Ishikawa (cell line): ENCODE results near the gene RFX4.

Source experiments
- CEBPB ChIP-seq: IDR thresholded peaks from 2 replicates; pipeline ENCODE4 v1.6.1; 2012
- CREB1 ChIP-seq: IDR thresholded peaks from 2 replicates; pipeline ENCODE4 v1.6.1; 2012; ENCODE audit warnings: low read depth
- EGR1 ChIP-seq: IDR thresholded peaks from 2 replicates; pipeline ENCODE4 v1.6.1; 2012
- EP300 ChIP-seq: IDR thresholded peaks from 2 replicates; pipeline ENCODE4 v1.6.1; 2012; ENCODE audit warnings: borderline replicate concordance
- FOXM1 ChIP-seq: IDR thresholded peaks from 2 replicates; pipeline ENCODE4 v1.6.1; 2012; ENCODE audit warnings: low read depth, borderline replicate concordance
- NFIC ChIP-seq: IDR thresholded peaks from 2 replicates; pipeline ENCODE4 v1.6.1; 2012
- RAD21 ChIP-seq: IDR thresholded peaks from 2 replicates; pipeline ENCODE4 v1.6.1; 2012; ENCODE audit warnings: low read depth
- TAF1 ChIP-seq: IDR thresholded peaks from 2 replicates; pipeline ENCODE4 v1.6.1; 2012; ENCODE audit warnings: low read depth, mild to moderate bottlenecking
- TCF12 ChIP-seq: IDR thresholded peaks from 2 replicates; pipeline ENCODE4 v1.6.1; 2012; ENCODE audit warnings: low read depth
- TEAD4 ChIP-seq: IDR thresholded peaks from 2 replicates; pipeline ENCODE4 v1.6.1; 2012
- YY1 ChIP-seq: IDR thresholded peaks from 2 replicates; pipeline ENCODE4 v1.6.1; 2012; ENCODE audit warnings: low read depth
- ZBTB7A ChIP-seq: IDR thresholded peaks from 2 replicates; pipeline ENCODE4 v1.6.1; 2012; ENCODE audit warnings: low read depth
- TF ChIP-seq, protein P1 (sequence below): IDR thresholded peaks from 2 replicates; pipeline ENCODE4 v1.6.1; 2012; ENCODE audit warnings: low read depth, mild to moderate bottlenecking
- TF ChIP-seq, protein P2 (sequence below): IDR thresholded peaks from 2 replicates; pipeline ENCODE4 v1.6.1; 2012

GRCh38 chr12:106767206-106767605, 184.4 kb downstream of the RFX4 start:
- TF ChIP-seq, protein P1, sequence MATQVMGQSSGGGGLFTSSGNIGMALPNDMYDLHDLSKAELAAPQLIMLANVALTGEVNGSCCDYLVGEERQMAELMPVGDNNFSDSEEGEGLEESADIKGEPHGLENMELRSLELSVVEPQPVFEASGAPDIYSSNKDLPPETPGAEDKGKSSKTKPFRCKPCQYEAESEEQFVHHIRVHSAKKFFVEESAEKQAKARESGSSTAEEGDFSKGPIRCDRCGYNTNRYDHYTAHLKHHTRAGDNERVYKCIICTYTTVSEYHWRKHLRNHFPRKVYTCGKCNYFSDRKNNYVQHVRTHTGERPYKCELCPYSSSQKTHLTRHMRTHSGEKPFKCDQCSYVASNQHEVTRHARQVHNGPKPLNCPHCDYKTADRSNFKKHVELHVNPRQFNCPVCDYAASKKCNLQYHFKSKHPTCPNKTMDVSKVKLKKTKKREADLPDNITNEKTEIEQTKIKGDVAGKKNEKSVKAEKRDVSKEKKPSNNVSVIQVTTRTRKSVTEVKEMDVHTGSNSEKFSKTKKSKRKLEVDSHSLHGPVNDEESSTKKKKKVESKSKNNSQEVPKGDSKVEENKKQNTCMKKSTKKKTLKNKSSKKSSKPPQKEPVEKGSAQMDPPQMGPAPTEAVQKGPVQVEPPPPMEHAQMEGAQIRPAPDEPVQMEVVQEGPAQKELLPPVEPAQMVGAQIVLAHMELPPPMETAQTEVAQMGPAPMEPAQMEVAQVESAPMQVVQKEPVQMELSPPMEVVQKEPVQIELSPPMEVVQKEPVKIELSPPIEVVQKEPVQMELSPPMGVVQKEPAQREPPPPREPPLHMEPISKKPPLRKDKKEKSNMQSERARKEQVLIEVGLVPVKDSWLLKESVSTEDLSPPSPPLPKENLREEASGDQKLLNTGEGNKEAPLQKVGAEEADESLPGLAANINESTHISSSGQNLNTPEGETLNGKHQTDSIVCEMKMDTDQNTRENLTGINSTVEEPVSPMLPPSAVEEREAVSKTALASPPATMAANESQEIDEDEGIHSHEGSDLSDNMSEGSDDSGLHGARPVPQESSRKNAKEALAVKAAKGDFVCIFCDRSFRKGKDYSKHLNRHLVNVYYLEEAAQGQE = no peak
- TF ChIP-seq FOXM1 (no peak), EP300 (no peak), EGR1 (no peak), TAF1 (no peak), CEBPB (no peak), NFIC (no peak), RAD21 (no peak), YY1 (no peak), CREB1 (no peak), ZBTB7A (no peak), TEAD4 (no peak), TCF12 (no peak)
- TF ChIP-seq, protein P2, sequence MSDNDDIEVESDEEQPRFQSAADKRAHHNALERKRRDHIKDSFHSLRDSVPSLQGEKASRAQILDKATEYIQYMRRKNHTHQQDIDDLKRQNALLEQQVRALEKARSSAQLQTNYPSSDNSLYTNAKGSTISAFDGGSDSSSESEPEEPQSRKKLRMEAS = no peak
